HG03460 (cell line): ENCODE measurements around the gene SYNE1.
"Not testable (repeated sequence)": the region's sequence is repeated elsewhere in the genome, so short reads cannot be mapped to it uniquely, and the experiment has no call there.

Source experiments
- ATAC-seq: cut with Tn5 transposase; IDR thresholded peaks from one replicate; pipeline ENCODE4 v1.9.1; 2021; ENCODE audit not compliant: unreplicated experiment

Gene SYNE1

DNA sequence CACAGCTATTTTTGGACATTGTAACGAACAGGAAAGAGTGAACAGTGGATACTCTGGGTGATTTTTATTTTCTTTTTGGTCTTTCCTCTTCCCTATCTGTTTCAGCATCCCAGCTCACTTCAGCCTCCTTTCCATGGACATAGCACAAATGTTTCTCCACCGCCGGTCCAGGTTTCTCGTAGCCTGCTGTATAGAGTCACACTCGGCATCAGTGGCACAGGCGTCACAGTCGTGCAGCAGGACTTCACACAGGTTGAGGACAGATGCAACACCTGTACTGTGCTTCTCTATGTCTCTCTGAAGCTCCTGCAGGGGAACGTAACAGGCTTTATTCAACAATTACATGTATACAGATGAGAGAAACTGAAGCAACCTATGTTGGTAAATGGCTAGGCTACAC, 481.4 kb downstream of the SYNE1 start:
- ATAC-seq, result no peak

DNA sequence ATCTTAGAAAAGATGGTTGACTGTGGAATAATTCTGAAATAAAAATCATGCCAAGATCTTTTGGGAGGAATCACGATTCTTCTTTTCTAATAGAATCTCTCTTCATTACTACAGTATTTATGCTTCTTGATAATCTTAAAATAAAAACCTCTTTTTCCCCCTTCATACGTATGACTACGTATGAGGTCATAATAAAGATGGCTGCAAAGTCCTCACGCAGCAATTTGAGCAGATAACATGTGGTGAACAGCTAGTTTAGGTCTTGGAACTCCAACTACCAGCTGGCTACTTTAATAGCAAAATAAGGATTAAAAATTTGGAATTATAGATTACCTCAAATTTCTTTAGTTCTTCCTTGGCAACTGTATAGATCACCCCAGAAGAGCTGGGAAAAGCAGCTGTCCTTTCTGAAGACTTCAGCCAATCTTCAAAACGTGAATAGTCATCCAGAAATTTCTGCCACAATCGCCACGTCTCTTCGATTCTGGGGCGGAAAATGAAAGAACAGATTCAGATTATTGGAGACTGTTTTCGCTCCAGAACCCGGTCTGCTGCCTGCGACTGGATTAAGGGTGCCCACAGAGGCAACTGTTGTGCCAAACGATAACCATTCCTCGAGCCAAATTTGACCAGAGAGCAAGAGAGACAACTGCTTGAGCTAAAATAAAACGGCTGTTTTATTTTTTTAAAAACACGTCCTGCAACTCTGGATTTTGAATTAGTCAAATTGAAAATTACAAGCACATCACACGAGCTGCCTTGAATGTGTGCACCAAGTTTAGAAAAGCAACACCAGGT, 482.4 kb downstream of the SYNE1 start:
- ATAC-seq, result no peak

DNA sequence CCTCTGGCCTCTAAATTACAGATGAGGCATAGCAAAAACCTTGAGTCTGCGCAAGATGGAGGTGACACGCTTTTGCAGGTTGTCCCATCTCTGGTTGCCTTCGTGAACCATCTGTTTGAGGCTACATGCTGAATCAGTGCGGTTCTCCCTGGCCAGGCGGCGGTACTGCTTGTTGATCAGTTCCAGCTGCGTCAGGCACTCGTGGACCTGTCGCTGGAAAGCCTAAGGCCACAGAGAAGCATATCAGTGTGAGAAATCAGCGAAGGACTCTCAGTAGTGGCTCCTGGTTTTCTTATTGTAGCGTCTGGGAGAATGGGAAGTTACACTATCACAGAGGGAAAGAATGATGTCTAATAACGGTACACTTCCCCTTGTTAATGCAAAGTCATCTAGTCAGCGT, 485.2 kb downstream of the SYNE1 start:
- no peak for ATAC-seq

DNA sequence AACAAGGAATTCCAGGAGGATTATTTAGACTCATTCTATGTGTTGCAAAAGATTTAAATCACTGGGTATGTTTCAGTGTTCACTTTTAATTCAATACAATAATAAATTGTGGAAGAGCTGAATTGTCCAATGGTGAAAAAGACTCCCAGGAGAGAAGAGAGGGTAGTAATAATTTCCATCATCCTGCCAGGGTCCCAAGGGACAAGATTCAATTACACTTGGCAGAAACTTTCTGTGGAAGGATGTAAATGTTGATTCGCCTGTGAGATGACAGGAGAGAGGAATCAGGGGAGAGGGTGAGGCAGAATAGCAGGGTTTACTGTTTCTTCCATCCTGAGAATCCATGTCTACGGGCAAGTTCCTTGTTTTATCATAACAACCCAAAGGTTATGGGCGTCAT, 487.0 kb downstream of the SYNE1 start:
- no peak for ATAC-seq

DNA sequence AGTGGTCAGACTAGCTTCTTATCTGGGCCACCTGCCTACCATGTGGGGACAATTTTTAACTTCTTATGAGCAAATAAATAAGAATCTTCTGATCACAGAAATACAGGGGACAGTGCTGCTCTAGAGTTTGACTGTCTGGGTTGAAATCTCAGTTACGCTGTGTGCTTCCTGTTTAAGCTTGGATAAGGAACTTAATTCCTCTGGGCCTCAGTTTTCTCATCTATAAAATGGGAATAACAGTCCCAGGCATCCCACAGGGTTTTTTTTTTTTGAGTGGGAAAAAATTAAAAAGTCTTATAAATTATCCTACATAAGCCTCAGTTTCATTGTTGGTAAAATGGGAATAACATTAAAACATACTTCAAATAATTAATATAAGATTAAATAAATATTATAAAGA, 488.8 kb downstream of the SYNE1 start:
- no peak for ATAC-seq

DNA sequence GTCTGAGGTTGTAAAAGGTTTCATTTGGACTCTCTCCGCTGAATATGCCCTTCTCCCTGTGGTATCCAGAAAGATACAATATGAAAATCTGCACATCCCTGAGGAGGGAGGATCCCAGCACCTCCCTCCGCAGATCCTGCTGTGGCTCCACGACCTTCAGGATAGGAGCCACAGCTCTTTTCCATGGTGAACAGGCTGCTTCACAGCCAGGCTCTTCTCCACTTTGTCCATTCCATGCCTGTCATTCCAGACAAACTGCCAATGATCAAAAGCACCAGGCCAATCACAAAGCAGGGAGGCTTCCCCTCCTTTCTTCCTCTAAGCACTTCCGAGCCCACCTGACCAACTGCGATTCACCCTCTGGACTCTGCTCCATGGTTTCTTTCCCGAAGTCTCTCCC, 489.9 kb downstream of the SYNE1 start:
- ATAC-seq, result no peak

DNA sequence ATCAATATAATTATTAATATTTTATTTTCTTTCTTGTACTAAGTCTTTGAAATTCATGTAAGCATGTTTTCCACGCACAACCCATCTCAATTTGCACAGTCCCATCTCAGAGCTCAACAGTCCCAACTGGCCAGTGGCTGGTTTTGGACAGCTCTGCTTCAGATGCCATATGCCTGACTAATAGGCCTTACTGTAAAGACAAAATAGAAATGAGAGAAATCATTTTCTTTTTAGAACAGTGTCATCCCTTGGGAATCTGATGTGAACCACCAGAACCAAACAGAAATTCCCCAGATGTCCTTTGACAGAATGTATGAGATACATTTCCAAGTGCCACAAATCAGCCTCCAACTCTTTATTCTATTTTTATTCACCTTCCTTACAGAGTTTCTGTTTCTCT, 490.8 kb downstream of the SYNE1 start:
- no peak for ATAC-seq

DNA sequence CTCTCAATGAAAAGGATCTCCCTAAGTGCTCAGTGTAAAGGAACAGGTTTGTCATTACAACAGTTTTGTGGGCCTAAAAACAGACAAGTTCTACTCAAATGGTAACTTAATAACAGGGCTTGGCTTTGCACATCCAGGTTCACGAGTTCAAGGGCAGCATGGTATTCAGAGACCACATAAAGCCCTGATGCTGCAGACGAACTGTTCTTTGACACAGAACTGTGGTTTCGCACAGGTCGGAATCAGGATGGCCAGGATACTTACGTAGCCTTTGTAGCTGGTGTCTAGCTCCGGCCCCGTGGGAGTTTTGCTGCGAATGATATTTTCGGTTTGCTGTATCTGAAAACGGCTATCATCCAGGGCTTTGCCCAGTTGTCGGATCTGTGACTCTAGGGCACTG, 493.8 kb downstream of the SYNE1 start:
- ATAC-seq, result no peak

DNA sequence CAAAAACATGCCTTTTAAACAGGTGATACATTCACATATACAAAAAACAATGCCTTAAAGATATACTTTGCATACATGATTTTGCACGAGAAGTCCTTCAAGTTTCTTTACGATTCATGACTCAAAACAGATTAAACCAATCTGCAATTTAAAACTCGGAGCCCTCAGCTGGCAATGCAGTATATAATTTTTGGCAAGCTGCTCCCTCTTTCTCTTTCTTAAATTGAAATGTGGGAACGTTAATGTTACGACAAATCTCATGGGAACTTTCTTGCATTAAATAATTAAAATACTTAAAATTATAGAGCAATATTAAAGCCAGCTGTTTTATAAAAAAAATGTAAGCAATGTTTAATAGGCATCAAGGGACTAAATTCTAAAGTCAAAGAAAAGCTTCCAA, 495.1 kb downstream of the SYNE1 start:
- ATAC-seq, result no peak

DNA sequence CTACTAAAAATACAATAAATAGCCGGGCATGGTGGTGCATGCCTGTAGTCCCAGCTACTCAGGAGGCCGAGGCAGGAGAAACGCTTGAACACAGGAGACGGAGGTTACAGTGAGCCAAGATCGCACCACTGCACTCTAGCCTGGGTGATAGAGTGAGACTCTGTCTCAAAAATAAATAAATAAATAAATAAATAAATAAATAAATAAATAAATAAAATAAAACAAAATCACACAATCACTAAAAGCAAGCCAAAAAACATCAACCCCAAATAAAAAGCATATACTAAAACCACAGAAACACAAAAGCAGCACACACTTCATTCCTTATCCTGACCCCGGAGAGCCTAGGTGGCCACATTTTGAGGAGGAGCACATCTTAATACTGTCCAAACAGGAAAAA, 498.8 kb downstream of the SYNE1 start:
- ATAC-seq, result not testable (repeated sequence)

DNA sequence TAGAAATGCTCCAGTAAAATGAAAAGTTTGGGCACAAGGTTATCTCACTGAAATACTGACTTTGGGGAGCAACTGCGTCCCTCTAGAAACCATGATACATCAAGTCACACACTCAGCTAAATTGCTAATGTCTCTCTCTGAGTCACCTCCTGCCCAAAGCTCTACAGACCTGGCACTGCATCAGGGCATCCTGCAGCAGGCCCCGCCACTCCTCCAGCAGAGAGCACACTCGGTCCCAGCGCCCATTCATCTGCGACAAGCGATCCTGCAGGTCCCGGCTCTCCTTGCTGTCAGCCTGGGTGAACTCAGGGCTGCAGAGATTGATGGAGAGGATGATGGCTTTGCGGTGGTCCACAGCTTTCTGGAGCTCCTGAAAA, 500.7 kb downstream of the SYNE1 start:
- ATAC-seq, result no peak

DNA sequence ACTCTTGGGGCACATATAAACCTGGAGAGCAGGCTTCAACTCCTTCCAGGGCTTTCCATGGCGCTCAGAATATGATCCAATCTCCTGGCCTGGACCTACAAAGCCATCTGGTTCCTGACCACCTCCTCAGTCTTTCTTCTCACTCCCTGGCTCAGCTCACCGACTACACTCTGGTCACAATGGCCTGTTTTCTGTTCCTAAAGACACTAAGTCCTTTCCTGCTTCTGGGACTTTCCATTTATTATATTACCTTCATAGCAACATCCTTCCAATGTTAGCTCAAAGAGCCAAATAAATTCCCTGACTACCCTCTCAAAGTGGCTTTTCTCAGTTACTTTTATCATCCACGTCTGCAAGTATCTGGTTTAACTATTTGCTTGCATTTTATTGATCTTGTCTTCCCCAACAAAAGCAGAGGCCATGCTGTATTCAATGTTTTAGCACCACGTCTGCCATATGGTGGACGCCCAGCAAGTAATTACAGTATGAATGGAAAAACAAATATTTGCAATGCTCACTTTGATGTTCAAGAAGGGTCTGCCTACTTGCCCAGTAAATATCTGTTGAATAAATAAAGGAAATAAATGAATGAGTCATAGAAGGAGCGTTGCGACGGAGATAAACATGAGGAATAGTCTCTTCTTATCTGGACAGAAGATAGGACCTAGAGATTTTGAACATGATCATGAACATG, 501.3 kb downstream of the SYNE1 start:
- ATAC-seq, result no peak

DNA sequence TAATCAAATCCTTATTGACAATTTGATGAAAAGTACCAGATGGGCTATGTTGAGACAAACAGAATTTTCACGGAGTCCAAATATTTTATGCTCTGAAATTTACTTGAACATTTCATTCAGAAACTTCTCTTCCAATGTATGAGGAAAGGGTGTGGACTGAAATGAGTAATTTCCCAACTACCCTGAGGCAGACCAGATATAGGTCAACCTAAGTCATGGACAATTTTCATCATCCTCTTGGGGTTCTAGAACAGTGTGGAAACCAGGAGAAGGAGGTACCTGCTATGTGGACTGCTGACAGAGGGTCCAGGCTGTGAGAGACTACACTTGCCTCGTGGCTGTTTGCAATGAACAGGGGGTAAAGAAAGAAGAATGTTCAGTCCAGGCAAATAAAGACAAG, 506.7 kb downstream of the SYNE1 start:
- ATAC-seq, result no peak

DNA sequence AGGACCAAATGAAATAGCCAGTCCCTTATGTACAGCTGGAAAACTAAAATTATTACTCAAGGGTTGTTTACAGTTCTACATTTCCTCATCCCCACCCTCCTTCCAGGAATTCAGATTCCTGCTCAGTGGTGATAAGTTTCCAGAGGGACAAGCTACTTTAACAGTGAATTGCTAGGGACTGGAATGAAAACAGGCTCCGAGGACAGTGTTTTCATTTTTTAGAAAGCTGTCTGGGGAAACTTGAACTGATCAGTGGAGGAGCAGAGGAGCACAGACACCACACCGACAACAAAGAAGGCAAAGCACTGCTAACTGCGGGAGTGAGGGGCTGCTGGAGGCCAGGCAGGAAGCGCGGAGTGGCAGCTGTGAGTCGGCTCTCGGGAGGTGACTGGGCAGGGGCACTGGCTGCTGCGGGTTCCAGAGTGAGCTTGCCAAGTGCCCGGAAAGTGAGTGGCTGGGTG, 507.4 kb downstream of the SYNE1 start:
- ATAC-seq, result no peak

DNA sequence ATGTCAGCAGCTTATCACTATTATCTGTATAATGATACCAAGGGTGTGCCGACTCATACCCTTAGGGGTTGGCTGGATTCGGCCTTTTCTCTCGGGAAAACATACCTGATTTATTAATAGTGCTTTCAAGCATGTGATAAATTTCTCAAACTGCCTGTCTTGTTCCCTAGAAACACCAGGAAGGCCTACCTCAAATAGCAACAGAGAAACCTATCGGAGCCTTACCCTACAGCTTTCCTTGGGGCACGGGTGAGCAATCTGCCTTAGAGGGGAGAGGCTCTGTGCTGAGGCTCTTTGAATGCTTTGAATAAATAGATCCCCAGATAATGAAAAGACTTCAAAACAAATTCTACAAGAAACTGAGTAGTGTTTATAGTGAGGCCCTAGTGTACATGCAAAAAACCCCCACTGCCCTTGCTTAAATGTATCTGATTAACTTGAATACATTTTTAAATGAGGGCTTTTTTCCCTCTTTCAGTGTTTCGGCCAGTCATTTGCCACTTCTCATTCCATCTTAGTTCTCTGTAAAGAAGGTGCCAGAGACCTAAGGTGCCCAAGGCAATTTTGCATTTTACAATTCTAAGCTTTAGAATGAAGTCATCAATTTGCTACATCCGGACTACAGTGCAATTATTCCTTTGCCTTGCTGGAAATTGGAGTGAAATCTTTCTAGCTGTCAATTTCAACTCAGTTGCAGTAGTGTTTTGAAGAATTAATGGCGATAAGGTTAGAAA, 509.6 kb downstream of the SYNE1 start:
- ATAC-seq, result no peak

DNA sequence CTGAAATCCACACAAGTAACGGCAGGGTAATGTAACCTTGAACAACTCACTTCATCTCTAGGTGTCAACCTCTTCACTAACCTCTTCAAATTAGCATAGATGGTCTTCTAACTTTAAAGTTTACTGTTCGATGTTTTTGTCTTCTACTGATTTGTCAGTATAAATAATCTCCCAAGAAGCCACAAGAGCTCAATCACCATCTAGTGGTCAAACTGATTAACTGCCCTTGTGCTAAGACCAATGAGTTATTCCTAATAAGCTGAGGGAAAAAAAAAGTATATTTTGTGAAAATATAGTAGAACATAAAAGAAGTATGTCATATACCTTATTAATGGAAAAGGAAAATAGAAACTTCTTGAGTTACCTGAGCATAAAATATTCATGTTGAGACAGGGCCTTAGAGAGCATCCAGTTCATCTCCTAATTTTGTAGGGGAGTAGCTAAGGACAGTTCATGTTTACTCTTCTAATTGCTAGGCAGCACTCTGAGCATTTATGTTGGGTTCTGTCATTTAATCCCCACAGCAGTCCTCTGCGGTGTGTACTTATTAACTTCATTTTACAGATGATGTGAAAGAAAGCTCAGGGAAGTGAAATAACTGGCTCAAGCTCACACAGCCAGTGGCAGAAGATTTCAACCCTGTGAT, 512.6 kb downstream of the SYNE1 start:
- peak; percentile 53 for ATAC-seq

DNA sequence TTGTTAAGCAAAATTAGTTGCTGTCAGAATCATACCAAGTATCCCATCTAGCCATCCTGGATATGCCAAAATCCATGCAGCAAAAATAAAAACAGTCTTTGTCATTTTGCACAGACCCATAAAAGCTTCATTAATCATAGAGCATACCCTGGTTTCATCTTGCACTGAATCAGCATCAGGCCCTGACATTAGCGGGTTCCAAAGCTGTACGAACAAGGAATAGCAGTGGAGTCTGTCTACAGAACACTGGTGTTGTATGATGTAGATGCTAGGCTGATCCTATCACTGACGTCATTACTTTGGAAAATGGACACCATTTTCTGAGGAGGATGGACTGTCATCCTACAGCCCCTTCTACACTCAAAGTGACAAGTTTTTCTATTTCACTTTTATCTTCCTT, 514.1 kb downstream of the SYNE1 start:
- ATAC-seq, result no peak

DNA sequence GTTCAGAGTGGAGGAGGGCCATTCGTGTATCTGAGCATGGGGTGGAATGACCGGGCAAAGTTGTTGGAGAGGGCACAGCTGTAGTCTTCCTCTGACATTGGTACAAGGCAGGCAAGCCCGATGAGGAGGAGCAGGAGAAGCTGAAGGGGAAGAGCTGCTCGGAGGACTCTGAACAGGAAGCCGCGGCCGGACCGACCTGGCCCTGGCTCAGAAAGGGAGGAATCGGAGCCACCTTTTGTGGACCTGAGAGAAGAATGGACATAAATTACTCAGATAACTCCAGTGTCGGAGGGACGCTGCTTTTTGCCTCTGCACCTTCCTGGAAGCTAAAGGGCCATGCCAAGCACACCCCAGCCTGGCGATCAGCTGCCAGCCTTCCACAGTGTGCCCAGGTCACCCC, 514.7 kb downstream of the SYNE1 start:
- no peak for ATAC-seq

DNA sequence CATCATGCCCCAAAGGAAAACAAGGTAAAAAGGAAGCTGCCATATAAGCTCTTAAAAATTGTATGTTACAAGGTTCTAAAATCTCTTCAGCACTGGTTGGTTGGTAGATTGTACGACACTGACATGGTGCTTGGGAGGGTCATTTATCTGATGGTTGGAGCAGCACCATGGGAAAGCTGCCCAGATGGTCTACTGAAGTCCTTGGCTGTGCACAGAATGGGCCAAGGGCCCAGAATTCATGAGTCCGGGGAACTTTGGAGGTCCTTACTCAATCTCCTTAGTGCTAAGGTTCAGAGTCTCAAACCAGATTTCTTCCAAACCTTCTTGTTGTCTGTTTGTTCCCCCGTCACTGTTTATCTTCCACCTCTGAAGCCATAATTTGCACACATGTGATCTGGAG, 515.3 kb downstream of the SYNE1 start:
- ATAC-seq, result no peak

DNA sequence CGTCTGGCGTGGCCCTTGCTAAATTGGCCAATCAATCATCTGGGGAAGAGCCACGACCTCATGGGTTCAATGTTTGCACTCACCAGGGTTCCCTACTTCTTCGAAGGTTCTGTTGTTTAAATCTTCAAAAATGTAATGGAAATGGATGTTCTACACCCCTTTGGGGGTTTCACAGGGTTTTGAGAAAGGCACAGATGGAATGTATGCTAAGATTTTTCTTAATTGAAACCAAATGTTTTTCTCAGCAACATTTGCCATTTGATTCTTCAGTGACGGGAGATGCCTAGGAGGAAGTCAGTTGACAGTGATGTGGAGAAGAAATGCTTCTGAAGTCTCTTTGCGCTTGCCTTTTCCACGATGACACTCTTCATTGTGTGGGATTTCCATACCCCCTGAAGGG, 517.3 kb downstream of the SYNE1 start:
- no peak for ATAC-seq

DNA sequence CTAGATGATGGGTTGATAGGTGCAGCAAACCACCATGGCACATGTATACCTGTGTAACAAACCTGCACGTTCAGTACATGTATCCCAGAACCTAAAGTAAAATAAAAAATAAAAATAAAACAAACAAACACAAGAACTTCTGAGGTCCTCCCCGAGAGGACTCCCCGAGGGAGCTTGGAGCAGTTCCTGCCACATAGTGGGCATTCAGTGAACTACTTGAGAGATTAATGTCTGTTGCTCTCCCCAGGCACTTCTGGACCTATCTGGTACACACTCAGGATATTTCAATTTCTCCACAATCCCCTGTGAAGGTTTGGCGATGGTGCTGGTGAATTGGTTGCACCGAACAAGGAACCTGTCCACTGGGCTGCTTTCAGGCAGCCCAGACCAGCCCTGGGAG, 518.5 kb downstream of the SYNE1 start:
- ATAC-seq, result no peak

DNA sequence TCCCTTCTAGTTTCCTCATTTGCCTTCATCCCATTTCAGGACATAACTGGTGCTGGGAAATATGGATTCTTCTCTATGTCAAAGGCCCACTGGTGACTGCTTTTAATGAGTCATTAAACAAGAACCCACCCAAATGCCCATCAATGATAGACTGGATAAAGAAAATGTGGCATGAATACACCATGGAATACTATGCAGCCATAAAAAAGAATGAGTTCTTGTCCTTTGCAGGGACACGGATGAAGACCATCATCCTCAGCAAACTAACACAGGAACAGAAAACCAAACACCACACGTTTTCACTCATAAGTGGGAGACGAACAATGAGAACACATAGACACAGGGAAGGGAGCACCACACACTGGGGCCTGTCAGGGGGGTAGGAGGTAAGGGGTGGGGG, 518.9 kb downstream of the SYNE1 start:
- ATAC-seq, result no peak
